ENCODE data around the gene LTBP3.

LTBP3 gene

DNA sequence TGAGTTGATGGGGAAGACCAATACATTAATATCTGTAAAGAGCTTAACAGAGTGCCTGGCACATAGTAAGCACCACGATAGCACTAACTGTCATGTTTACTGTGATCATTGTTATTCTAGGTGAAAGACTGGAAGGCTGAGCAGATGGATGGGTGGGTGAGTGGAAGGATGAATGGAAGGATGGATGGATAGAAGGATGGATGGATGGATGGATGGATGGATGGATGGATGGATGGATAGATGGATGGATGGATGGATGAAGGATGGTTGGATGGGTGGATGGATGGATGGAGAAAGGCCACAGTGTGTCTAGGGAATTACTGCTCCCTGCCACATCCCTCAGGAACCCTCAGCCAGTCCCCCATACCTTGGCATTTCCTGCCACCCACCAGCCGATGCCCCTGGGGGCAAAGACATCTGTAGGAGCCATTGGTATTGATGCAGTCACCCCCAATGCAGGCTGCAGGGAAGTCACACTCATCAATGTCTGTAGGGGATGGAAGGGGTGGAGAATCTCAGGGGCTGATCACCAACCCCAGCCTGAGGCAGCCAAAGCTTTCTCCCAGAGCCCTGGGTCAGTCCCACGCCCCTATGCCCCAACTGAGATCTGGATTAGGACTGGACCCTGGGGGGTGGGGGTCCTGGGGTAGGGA is 15.3 kb downstream of the LTBP3 start:
- TF ChIP-seq, protein P1, sequence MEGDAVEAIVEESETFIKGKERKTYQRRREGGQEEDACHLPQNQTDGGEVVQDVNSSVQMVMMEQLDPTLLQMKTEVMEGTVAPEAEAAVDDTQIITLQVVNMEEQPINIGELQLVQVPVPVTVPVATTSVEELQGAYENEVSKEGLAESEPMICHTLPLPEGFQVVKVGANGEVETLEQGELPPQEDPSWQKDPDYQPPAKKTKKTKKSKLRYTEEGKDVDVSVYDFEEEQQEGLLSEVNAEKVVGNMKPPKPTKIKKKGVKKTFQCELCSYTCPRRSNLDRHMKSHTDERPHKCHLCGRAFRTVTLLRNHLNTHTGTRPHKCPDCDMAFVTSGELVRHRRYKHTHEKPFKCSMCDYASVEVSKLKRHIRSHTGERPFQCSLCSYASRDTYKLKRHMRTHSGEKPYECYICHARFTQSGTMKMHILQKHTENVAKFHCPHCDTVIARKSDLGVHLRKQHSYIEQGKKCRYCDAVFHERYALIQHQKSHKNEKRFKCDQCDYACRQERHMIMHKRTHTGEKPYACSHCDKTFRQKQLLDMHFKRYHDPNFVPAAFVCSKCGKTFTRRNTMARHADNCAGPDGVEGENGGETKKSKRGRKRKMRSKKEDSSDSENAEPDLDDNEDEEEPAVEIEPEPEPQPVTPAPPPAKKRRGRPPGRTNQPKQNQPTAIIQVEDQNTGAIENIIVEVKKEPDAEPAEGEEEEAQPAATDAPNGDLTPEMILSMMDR (IDR thresholded peaks at IDR 0.05; ENCODE audit: low read depth, low read length, missing control alignments), result no peak
- H3K4me3 ChIP-seq (ENCODE audit: low read depth, low read length), result no peak overlapping the region
- no peak for DNase-seq (ENCODE audit: low read depth)

DNA sequence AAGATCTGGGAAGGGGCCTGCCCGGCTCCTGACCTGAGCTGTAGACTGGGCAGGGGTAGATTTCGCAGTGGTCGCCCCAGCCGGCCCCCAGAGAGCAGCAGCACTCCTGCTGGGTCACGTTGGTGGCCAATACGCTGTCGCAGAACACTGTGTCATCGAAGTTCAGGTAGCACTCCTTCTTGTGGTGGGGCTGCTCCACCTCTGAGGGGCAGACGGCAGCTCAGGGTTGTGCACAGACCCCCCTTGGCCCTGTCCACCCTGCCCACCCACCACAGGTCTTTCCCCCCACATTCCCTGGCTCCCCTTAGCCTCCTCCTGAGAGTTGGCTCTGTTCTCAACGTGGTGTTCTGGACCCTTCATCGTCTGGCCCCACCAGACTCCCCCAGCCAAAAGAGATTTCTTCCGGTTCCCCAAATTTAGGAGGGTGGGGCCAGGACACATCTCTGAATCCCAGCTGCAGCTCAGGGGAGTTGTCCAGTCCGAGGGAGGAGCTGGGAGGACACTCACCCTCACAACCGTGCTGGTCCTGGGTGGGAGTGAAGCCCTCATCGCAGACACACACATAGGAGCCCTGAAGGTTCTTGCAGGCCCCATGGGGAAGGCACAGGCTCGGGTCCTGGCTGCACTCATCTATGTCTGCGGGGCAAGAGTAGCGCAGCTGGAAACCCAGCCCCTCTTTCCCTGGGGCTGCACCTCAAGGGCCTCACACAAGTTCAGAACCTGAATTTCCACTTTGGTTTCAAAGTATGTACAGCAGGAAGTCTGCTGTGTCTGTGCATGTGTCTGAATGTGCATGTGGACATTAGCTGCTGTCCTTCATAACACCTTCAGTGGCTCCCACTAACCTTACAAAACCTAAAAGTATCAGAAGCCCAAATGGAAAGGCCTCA is 16.8 kb downstream of the LTBP3 start:
- DNase-seq (ENCODE audit: low read depth), result no peak
- H3K4me3 ChIP-seq (ENCODE audit: low read depth, low read length), result peak overlapping the region; percentile 72
- TF ChIP-seq, protein P1 (IDR thresholded peaks at IDR 0.05; ENCODE audit: low read depth, low read length, missing control alignments), result no peak

DNA sequence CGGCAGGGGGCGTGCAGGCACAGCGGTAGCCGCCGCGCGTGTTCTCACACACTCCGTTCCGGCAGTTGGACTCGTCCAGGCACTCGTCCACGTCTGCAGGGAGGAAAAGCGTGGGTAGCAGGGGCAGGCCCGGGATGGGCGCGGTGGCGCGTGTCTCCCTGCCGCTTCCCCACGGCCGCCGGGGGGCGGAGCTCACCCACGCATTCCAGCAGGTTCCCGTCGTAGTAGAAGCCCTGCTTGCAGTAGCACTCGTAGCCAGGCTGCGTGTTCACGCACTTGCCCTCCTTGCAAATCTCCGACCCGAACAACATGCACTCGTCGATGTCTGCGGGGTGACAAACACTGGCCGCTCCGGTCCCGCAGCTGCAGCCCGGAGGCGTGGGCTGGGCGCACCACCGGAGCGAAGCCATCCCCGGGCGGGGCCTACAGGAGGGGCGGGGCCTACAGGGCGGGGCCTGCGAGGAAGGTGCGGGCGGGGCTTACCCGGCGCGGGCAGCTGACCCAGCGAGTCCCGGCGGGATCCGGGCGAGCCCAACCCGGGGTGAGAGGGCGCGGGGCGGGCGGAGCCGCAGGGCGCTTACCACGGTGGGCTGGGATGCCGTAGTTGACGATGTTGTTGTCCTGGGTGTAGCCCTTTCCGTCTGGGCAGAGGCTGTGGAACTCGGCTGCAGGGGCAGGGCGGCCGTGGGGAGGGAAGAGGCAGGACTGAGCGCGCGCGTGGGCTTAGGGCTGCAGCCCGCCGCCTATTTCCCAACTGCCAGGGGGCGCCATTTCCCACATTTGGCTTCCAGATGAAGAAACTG is 17.7 kb downstream of the LTBP3 start:
- peak; percentile 44 for DNase-seq (ENCODE audit: low read depth)
- peak overlapping the region; percentile 72 for H3K4me3 ChIP-seq (ENCODE audit: low read depth, low read length)
- TF ChIP-seq, protein P1 (IDR thresholded peaks at IDR 0.05; ENCODE audit: low read depth, low read length, missing control alignments), result peak; percentile 77

DNA sequence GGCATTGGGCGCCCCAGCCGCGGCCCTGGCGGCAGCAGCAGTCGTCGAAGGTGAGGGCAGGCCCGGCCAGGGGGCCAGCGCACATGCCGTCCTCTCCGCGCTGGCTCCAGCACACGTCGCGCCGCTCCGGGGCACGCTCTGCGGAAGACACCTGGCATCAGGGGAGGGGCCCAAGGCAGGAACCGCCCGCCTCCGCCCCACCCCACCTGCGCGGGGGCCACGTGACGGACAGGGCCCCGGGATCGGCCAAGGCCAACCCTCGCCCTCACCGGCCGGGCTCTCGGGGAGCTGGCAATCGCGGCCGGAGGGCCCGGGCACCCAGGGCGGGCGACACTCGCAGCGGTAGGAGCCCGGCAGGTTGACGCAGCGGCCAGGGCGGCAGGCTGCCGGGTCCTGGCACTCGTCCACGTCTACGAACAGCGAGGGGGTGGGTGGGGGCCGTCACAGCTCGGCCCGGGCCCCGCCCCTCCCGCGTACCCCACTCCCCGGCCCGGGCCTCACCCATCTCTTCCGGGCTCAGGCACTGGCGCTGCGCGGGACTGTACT is 18.3 kb downstream of the LTBP3 start:
- H3K4me3 ChIP-seq (ENCODE audit: low read depth, low read length), result peak overlapping the region; percentile 72
- TF ChIP-seq, protein P1 (IDR thresholded peaks at IDR 0.05; ENCODE audit: low read depth, low read length, missing control alignments), result no peak
- DNase-seq (ENCODE audit: low read depth), result no peak

DNA sequence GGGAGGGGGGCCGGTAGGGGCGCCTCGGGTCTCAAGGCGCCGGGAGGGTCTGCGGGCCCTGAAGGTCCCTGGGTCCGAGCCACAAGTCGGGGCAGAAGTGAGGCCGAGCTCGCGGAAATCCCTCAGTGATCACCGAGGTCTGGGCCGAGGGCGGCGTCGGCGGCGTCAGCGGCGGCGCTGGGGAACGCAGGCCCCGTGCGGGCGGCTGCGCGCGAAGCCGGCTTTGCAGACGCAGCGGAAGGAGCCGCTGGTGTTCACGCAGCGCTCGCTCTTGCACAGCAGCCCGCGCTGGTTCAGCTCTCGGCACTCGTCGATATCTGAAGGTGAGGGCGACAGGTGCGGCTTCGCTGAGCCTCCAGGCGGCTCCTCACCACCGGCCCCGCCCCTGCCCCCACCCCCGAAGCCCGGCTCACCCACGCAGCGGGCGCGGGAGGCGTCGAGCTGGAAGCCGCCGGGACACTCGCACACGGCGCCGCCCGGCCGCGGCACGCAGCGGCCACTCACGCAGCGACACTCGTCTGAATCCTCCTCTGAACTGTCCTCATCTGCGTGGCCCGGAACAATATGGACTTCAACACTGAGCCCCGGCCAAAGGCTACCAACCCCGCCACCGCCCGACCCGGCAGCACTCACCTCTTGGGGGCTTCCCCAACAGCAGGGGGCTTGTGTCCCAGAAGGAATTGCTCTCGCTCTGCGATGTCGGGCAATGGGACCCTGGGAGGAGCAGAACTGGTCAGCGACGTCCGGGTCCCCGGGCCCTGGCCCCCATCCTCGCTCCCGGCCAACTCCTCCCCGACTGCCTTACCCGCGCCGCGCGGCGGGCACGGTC is 19.0 kb downstream of the LTBP3 start:
- H3K4me3 ChIP-seq (ENCODE audit: low read depth, low read length), result no peak overlapping the region
- no peak for DNase-seq (ENCODE audit: low read depth)

More for the DNA sequence above, 19.0 kb downstream of the LTBP3 start:
- TF ChIP-seq, protein P1 (IDR thresholded peaks at IDR 0.05; ENCODE audit: low read depth, low read length, missing control alignments), result no peak
